Bronchial epithelial cell (primary cell): Measurements from ENCODE around the gene ZNG1A. TPM values are rescaled to one million over a fixed set of nuclear protein-coding genes. Genes with fewer than 3 reads are reported as not detected.
A peak's percentile ranks its signal among the peaks of the same experiment; 100 is the strongest.
"Not testable (repeated sequence)": the region's sequence is repeated elsewhere in the genome, so short reads cannot be mapped to it uniquely, and the experiment has no call there.

Source experiments
- DNase-seq: peaks from one replicate; pipeline ENCODE4 v3.0.0-alpha.2; 2010; ENCODE audit warnings: low read depth
- FAIRE-seq: peaks from 2 replicates; lab custom pipeline; 2011; peaks lifted over from hg19 to GRCh38; lab: Jason Lieb, UNC
- H3K27me3 ChIP-seq: 2 replicates; pipeline ENCODE4 v1.5.1; 2011; ENCODE audit warnings: low read length; ENCODE audit not compliant: control insufficient read depth, insufficient read depth
- H3K36me3 ChIP-seq: 2 replicates; pipeline ENCODE4 v1.5.1; 2011; ENCODE audit warnings: low read length; ENCODE audit not compliant: control insufficient read depth, insufficient read depth
- H3K4me3 ChIP-seq: 2 replicates; pipeline ENCODE4 v1.5.1; 2011; ENCODE audit warnings: mild to moderate bottlenecking, low read depth, low read length, control low read depth
- CTCF ChIP-seq: IDR thresholded peaks from 2 replicates; pipeline ENCODE4 v1.5.1; 2011; ENCODE audit warnings: mild to moderate bottlenecking, moderate library complexity, low read length, control low read depth, inconsistent platforms; ENCODE audit not compliant: insufficient read depth, severe bottlenecking
- total RNA-seq: library from RNA; depleted of rRNA; stranded (reverse); fragments of >200 nt; gene quantifications from 2 replicates; pipeline ENCODE4 v1.2.1, GENCODE V29; 2014

The ZNG1A gene
- total RNA-seq, 1 donor from 2014 or later = 78.5 TPM

GRCh38 chr9:214351-214647, 35.4 kb upstream of the ZNG1A start:
- Histone ChIP-seq H3K27me3 (no peaks in the 10 kb centered on the region), H3K36me3 (no peaks in the 10 kb centered on the region), H3K4me3 (peak overlapping the region; percentile 49)
- no peak for DNase-seq
- FAIRE-seq = no peak
- no peak for TF ChIP-seq CTCF

- not testable (repeated sequence) for H3K4me3 ChIP-seq, DNase-seq, FAIRE-seq, H3K27me3 ChIP-seq, H3K36me3 ChIP-seq
Measured at GRCh38 chr9:213901-214300, 35.0 kb upstream of the ZNG1A start.

GRCh38 chr9:212297-212696, 33.4 kb upstream of the ZNG1A start:
- TF ChIP-seq CTCF = no peak
- H3K36me3 ChIP-seq = no peaks in the 10 kb centered on the region
- no peaks in the 10 kb centered on the region for H3K27me3 ChIP-seq
- no peak for FAIRE-seq
- no peak overlapping the region for H3K4me3 ChIP-seq
- no peak for DNase-seq

- FAIRE-seq = no peak
- Histone ChIP-seq H3K4me3 (no peak overlapping the region), H3K27me3 (no peaks in the 10 kb centered on the region), H3K36me3 (no peaks in the 10 kb centered on the region)
- peak; percentile 21 for DNase-seq
- no peak for TF ChIP-seq CTCF
Measured at GRCh38 chr9:211557-211956, 32.7 kb upstream of the ZNG1A start.

- no peaks in the 10 kb centered on the region for H3K36me3 ChIP-seq
- H3K27me3 ChIP-seq = no peaks in the 10 kb centered on the region
- TF ChIP-seq CTCF = no peak
- DNase-seq (no peak), FAIRE-seq (no peak)
- H3K4me3 ChIP-seq = no peak overlapping the region
Measured at GRCh38 chr9:211036-211435, 32.2 kb upstream of the ZNG1A start.

GRCh38 chr9:209143-209758, 30.4 kb upstream of the ZNG1A start:
- no peak for DNase-seq
- FAIRE-seq = no peak
- H3K4me3 ChIP-seq = no peak overlapping the region
- H3K27me3 ChIP-seq = no peaks in the 10 kb centered on the region
- no peaks in the 10 kb centered on the region for H3K36me3 ChIP-seq
- no peak for TF ChIP-seq CTCF
